Heart left ventricle (tissue), 16 donors: ENCODE measurements around the gene CYP11A1. TPM values are rescaled to one million over a fixed set of nuclear protein-coding genes. Genes with fewer than 3 reads are reported as not detected.

ENCODE experiments used
- ATAC-seq, 4 donors: fragments of 200-7000 bp; cut with Tn5 transposase; one replicate each; pipeline ENCODE4 v1.9.1; 2020 to 2022; ENCODE audit warnings: moderate library complexity in 4 of 4, mild to moderate bottlenecking in 3 of 4, moderate number of reproducible peaks in 1 of 4
- DNase-seq, 5 donors: peaks; one replicate each; pipeline ENCODE4 v3.0.0-alpha.2; 2020
- H3K27ac ChIP-seq, 12 donors: fragments of 200-600 bp; sonication (generic) in 4 of 12; one replicate each; pipeline versions ENCODE4 v1.5.0 to v1.8.0; 2016 to 2022; ENCODE audit warnings: mild to moderate bottlenecking in 2 of 12
- H3K27me3 ChIP-seq, 9 donors: fragments of 200-600 bp; sonication (generic) in 2 of 9; one replicate each; pipeline versions ENCODE4 v1.5.1 to v1.8.0; 2016 to 2022; ENCODE audit warnings: mild to moderate bottlenecking in 3 of 9
- H3K36me3 ChIP-seq, 9 donors: fragments of 200-600 bp; sonication (generic) in 2 of 9; one replicate each; pipeline versions ENCODE4 v1.5.0 to v1.8.0; 2018 to 2022; ENCODE audit warnings: mild to moderate bottlenecking in 2 of 9
- H3K4me1 ChIP-seq, 12 donors: fragments of 200-600 bp; sonication (generic) in 4 of 12; one replicate each; pipeline versions ENCODE4 v1.5.0 to v1.8.0; 2016 to 2022; ENCODE audit warnings: mild to moderate bottlenecking in 3 of 12
- H3K4me3 ChIP-seq, 12 donors: fragments of 200-600 bp; sonication (generic) in 4 of 12; one replicate each; pipeline versions ENCODE4 v1.5.0 to v1.8.0; 2017 to 2022; ENCODE audit warnings: mild to moderate bottlenecking in 9 of 12, moderate library complexity in 4 of 12
- H3K9me3 ChIP-seq, 12 donors: fragments of 200-600 bp; sonication (generic) in 4 of 12; one replicate each; pipeline versions ENCODE4 v1.5.0 to v1.8.0; 2016 to 2022; ENCODE audit warnings: mild to moderate bottlenecking in 1 of 12
- CTCF ChIP-seq, 12 donors: fragments of 200-600 bp; sonication (generic) in 4 of 12; IDR thresholded peaks; one replicate each; pipeline versions ENCODE4 v1.5.0 to v1.8.0; 2018 to 2022; ENCODE audit warnings: antibody characterized with exemption in 12 of 12, mild to moderate bottlenecking in 5 of 12
- POLR2A ChIP-seq, 2 donors: fragments of 450-650 bp; IDR thresholded peaks; one replicate each; pipeline ENCODE4 v1.6.1; 2017; ENCODE audit warnings: antibody characterized with exemption in 2 of 2, mild to moderate bottlenecking in 2 of 2, moderate library complexity in 2 of 2
- WGBS, 4 donors: extraction: QIAGEN DNeasy Blood & Tissue Kit in 2 of 4; methylation state at CpG; one replicate each; pipeline versions ENCODE4 v1.1.5 to v1.1.7; 2013 to 2018; 5-methylcytosine and 5-hydroxymethylcytosine counted together
- intact Hi-C, 10 donors: fragments of 100-400 bp; cut with DNase I; formaldehyde crosslinking; loops; one replicate each; pipeline versions ENCODE4 v1.11.1 to v1.14.2; 2022
- polyA plus RNA-seq, 2 donors: library from polyadenylated mRNA; stranded (reverse); fragments of 200-250 nt; gene quantifications; one replicate each; pipeline ENCODE4 v1.2.3, GENCODE V29; 2013
- total RNA-seq, 9 donors: library from RNA; depleted of rRNA in 2 of 9; stranded (reverse); fragments of >200 nt in 2 of 9; fragmentation: NEBNext Ultra II Directional in 3 of 9; extraction: Animal tissue kit (Norgen Biotek cat#: 25700) in 3 of 9; gene quantifications; one replicate each; pipeline versions ENCODE4 v1.1.0 to v1.2.4, GENCODE V29; 2016 to 2023
- donor health status: ischemic (EF 13 %, LVEDD 7.1; RV severe dilation, severe dysfunction).
- donor health status: healthy with polysubstance abuse.
- donor health status: DM: no; HTN: yes; CAD: no.
- donor health status: DM: no; HTN: no; CAD: no.
- donor health status: ischemic (EF 25% LVEDD 6.9; RV normal size, moderate dysfunction).
- donor health status: ischemic (EF 25% LVEDD 5.7; RV mildly dilated, moderate dysfunction).
- donor health status: healthy.
- donor health status: DM: yes; HTN: yes; CAD: no.
- donor health status: ischemic (EF 35%, LVEDD 5.7; RV mildly dilated, moderate dysfunction).
- donor health status: nonischemic (EF 11% LVEDD 7.7; RV severe dilation, severe dysfunction).
- donor health status: DM: yes; HTN: yes; CAD: no.
- donor health status: PGD.
- donor health status: ischemic (EF 29% LVEDD 5.4; RV normal size, mild dysfunction).
- donor health status: nonischemic (EF 23%, LVEDD 6.1; RV moderate dilation, normal function).

The CYP11A1 gene
- total and polyA plus RNA-seq, 11 donors, result 0.07 to 3.4 (median 0.87) TPM

- H3K36me3 ChIP-seq, result no peaks in the 10 kb centered on the region
- H3K4me1 ChIP-seq, result peaks cover 0 to 5% (median 0%) of the 10 kb centered on the region in 12 donors
- ATAC-seq, result no peak
- no peak overlapping the region for H3K27ac ChIP-seq
- H3K9me3 ChIP-seq, result no peaks in the 10 kb centered on the region
- 85 to 92% (median 90%) methylated on average over 8 of the region's 8 CpGs for WGBS, 4 donors
- intact Hi-C loops, result no loop called here
- no peak for TF ChIP-seq CTCF (IDR thresholded peaks at IDR 0.05)
- TF ChIP-seq POLR2A (IDR thresholded peaks at IDR 0.05), result no peak
- H3K27me3 ChIP-seq, result no peaks in the 10 kb centered on the region
- no peak for DNase-seq
- no peak overlapping the region for H3K4me3 ChIP-seq
Measured at GRCh38 chr15:74343797-74344127, 23.7 kb downstream of the CYP11A1 start.

- Histone ChIP-seq H3K36me3 (no peaks in the 10 kb centered on the region), H3K27me3 (no peaks in the 10 kb centered on the region), H3K4me3 (no peak overlapping the region), H3K27ac (no peak overlapping the region), H3K4me1 (peaks cover 0 to 5% (median 0%) of the 10 kb centered on the region in 12 donors), H3K9me3 (no peaks in the 10 kb centered on the region)
- WGBS, 4 donors, result 90 to 93% (median 91%) methylated on average over 14 of the region's 14 CpGs
- intact Hi-C loops, result no loop called here
- ATAC-seq (no peak), DNase-seq (no peak)
- TF ChIP-seq CTCF (IDR thresholded peaks at IDR 0.05) (no peak), POLR2A (IDR thresholded peaks at IDR 0.05) (no peak)
Measured at GRCh38 chr15:74343127-74343796, 24.2 kb downstream of the CYP11A1 start.

GRCh38 chr15:74340150-74340549, 27.3 kb downstream of the CYP11A1 start:
- H3K4me1 ChIP-seq, result peaks cover 0 to 5% (median 0%) of the 10 kb centered on the region in 12 donors
- 44 to 58% (median 52%) methylated on average over 4 of the region's 4 CpGs for WGBS, 4 donors
- H3K4me3 ChIP-seq, result no peak overlapping the region
- intact Hi-C loops, result no loop called here
- DNase-seq, result no peak
- H3K36me3 ChIP-seq, result no peaks in the 10 kb centered on the region
- no peak for ATAC-seq
- TF ChIP-seq POLR2A (IDR thresholded peaks at IDR 0.05), result no peak
- TF ChIP-seq CTCF (IDR thresholded peaks at IDR 0.05), result no peak
- H3K9me3 ChIP-seq, result no peaks in the 10 kb centered on the region
- H3K27ac ChIP-seq, result no peak overlapping the region
- H3K27me3 ChIP-seq, result no peaks in the 10 kb centered on the region

GRCh38 chr15:74339371-74339770, 28.1 kb downstream of the CYP11A1 start:
- 91 to 93% (median 91%) methylated on average over 9 of the region's 9 CpGs for WGBS, 4 donors
- H3K9me3 ChIP-seq, result no peaks in the 10 kb centered on the region
- H3K36me3 ChIP-seq, result no peaks in the 10 kb centered on the region
- no peaks in the 10 kb centered on the region for H3K27me3 ChIP-seq
- no peak overlapping the region for H3K27ac ChIP-seq
- no peak for DNase-seq
- intact Hi-C loops, result no loop called here
- no peak overlapping the region for H3K4me3 ChIP-seq
- TF ChIP-seq CTCF (IDR thresholded peaks at IDR 0.05), result no peak
- TF ChIP-seq POLR2A (IDR thresholded peaks at IDR 0.05), result no peak
- H3K4me1 ChIP-seq, result peaks cover 0 to 5% (median 0%) of the 10 kb centered on the region in 12 donors
- ATAC-seq, result no peak
